GM18907 (cell line): ENCODE results near the gene ACAD10.
"Not testable (repeated sequence)": the region's sequence is repeated elsewhere in the genome, so short reads cannot be mapped to it uniquely, and the experiment has no call there.

ENCODE experiments used
- ATAC-seq: cut with Tn5 transposase; IDR thresholded peaks from one replicate; pipeline ENCODE4 v1.9.1; 2021; ENCODE audit warnings: mild to moderate bottlenecking, moderate library complexity; ENCODE audit not compliant: unreplicated experiment

Gene ACAD10

DNA sequence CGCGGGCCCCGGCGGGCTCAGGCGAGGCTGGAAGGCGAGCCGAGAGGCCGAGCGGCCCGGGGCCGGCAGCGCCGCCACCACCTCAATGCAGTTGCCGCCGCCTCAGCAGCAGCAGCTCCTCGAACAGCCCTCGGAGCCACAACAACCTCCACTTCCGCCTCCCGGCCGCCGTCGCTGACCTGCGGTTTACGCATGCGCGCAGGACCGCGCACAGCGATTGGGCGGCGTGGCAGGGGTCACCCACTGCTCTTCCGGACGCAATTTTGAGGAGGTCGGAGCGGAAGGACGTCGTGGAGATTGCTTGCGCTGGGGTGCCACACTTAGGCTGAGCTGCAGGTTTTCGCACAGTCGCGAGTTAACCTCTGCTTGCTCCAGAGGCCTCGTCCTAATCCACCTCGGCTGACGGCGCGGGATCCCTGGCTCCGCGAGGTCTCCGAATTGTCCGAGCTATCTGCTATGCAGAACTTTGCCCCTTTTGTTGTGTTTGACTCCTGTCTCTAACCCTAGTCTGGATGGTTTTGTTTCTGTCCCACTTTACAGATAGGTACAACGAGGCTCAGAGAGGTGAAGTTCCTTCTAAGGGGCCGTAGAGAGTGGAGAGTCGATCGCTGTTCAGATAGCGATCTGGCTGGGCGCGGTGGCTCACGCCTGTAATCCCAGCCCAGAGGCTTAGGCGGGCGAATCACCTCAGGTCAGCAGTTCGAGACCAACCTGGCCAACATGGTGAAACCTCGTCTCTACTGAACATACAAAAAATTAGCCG lies at the start of gene ACAD10, which contains the start of gene BRAP:
Gene ACAD10 (plus strand): TSS at position 243 of the 763 bp plus-strand sequence. CDS start 6,657 bp downstream, outside the sequence.
Gene BRAP (minus strand): TSS at position 146 of the 763 bp plus-strand sequence. CDS start 164 bp downstream, outside the sequence.
- ATAC-seq = peak; percentile 92

DNA sequence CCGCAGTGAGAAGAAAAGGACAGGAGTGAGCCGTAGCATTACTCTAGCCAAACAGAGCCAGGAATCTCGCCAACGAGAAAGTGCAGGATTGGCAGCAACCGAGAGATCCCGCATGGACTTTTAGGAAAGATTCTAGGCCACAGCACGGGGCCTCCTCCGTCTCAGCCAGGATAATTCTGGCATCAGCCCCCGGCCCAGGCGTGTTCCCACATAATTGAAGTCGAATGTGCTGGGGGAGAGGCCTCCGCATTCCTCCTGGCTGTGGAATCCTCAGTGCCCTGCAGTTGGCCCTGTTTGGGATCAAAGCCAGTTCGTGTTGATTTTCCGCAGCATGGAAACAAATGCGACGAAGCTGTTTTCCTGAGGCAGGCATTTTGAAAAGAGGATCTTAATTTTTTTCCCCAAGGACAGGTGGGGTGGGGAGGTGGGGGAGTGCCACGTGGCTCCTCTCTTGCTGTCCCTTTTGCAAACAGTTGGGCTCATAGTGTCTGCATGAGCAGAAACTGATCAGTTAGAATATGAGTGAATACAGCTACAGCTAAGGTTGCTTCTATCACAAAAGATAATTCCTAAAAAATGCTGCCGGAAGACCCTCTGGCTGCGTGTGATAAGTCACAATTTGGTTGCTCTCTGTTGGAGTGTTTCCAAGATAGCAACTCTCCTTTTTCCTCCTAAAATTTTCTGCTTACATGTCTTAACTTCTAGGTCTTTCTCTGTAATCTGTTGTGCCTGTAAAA lies 49.5 kb upstream of the ACAD10 start:
- no peak for ATAC-seq

DNA sequence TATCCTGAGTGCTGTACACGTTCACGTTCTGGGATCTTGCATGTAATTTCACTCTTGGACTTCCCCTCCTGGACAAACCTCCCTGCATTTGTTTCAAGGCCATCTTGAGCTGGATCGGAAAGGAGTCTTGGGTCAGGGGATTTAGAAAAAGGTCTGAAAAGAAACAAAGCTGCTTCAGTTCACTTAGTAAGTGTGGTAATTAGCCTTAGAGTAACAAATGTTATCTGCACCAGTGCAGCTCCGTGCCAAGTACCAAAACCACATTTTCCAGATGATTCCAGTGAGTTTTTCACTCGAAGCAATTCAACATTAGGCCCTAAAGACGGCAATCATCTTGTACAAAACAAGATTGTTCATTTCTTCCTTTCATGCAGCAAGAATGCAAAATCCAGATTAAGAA lies 47.3 kb upstream of the ACAD10 start:
- ATAC-seq = no peak

DNA sequence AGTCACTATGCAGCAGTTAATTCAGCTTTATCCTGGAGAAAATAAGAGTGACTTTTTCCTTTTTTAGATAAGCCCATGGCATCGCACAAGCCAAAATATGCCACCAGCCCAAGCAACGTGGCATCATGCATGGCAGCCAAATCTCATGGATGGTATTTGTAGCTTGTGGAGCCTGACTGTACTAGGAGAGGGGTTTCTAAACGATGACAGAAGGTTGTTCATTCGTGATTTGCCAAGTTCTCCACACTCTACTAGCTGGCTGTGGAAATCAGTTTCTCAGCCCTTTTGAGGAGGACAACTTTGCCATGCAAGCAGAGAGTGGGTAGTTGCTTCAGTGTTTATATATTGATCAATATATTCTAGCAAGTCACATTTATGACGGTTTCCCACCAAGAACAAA lies 45.3 kb upstream of the ACAD10 start:
- ATAC-seq = no peak

DNA sequence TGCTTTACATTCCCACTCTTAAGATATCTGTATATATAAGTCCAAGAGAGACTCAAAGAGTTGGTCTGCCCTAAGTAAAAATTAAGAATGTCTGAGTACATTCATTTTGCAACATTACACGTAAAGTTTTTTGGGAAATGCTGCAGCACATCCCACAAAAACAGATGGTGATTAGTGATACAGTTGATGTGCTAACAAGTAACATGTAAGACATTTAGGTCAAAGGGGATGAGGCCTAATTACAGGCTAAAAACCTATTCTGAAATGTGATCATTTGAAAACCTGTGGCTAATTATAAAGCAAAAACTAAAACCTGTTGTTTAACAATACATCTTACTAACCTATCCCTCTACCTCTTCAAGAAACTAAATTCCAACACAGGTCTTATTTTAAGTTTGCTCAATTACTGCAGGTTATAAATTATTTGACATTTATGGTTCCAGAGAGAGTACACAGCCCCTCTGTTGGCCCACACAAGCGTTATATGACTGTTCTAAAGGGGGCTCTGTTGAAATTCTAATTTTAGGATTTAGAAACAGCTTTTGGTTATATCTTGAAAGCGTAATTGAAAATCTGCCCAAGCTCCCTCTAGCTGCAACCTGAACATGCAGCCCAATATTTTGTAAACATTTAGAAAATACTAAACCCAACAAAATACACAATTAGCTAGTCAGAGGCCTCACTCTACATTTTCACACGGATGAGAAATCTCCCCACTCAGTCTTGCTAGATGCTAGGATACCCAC lies 43.0 kb upstream of the ACAD10 start:
- no peak for ATAC-seq

DNA sequence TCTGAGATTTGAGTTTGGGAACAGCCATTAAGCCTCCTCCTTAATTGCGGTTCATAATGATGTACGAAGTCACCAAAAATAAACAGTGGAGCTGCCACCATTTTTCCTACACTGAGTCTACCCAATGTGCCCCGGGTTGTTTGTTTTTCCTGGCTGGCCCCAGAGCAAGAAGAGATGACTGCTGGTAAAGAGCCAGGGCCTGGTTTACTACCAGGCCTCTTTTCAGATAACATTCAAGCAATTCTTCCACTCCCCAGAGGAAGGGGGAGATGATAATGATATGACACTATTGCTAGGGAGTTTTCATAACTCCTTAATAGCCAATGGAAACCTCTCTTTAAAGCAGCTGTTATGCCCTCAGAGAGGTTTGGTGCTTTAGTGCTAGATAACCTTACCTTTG lies 42.4 kb upstream of the ACAD10 start:
- no peak for ATAC-seq

DNA sequence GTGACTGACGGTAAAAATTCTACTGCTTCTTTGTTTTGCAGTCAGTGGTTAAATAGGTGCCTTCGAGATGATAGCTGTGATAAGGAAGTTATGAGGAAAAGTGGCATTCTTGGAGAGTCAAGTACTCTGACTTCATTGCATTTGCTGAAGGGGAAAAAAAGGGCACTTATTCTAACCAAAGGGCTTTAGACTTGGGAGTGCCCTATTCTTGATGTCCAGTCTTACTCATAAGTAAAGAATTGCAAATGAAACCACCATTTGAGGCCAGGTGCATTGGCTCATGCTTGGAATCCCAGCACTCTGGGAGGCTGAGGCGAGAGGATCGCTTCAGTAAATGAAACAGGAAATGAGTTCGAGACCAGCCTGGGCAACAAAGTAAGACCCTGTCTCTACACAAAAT lies 40.4 kb upstream of the ACAD10 start:
- ATAC-seq = no peak

DNA sequence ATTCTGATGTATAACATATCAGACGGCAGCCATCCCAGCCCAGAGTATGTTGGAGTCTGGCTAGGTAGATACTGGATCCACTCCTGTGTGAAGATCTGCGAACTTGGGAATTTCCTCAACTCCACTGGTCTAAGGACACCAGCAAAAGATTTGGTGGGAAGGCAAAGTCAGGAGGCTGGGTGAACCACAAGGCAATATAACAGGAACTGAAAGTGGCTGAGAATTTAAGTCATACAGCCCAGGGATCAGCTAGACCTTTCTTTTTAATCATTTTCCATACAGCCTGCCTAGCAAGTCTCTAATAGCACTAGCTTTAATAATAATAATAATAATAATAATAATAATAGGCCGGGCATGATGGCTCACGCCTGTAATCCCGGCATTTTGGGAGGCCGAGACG lies 34.9 kb upstream of the ACAD10 start:
- no peak for ATAC-seq

DNA sequence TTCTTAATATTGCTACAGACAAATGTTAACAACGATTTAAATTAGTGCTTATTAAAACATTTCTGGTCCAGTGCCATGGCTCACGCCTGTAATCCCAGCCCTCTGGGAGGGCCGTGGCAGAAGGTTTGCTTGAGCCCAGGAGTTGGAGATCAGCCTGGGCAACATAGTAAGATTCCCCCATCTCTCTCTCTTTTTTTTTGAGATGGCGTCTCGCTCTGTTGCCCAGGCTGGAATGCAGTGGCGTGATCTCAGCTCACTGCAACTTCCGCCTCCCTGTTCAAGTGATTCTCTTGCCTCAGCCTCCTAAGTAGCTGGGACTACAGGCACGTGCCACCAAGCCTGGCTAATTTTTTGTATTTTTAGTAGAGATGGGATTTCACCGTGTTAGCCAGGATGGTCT lies 33.3 kb upstream of the ACAD10 start:
- not testable (repeated sequence) for ATAC-seq

DNA sequence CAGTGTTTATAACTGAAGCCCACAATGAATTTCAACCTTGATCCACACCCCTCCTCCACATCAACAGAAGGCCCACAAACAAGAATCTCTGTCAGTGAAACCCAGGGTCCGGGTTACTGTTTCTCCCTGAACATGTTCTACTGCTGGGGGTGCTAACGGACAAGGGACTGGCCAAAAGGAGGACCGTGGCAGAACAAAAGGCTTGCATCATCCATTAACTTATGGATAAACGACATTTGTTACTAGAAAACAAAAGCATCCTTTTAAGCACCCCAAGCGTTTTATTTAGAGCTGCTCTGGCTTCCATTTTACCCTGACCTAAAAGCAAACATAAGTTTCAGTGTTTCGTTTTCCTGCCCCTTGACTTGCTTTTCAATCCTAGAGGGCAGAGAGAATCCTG lies 32.3 kb upstream of the ACAD10 start:
- ATAC-seq = no peak

DNA sequence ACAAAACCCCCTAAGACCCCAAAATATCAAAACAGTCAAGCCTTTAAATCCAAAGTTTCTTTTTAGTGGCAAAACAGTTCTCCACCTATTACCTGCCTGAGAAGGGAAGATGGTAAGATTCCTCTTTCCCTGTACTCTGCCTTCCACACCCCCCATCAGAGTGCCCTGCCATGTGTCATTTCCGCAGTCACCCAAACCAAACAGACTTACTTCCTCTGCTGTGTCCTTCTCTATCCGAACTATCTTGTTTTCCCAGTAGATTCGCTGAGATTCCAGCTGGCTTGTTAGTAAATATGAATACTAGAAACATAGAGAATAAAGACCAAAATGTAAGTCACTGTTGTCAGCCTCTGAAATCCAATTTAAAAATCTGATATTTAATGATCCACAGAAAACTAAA lies 30.5 kb upstream of the ACAD10 start:
- ATAC-seq = no peak

DNA sequence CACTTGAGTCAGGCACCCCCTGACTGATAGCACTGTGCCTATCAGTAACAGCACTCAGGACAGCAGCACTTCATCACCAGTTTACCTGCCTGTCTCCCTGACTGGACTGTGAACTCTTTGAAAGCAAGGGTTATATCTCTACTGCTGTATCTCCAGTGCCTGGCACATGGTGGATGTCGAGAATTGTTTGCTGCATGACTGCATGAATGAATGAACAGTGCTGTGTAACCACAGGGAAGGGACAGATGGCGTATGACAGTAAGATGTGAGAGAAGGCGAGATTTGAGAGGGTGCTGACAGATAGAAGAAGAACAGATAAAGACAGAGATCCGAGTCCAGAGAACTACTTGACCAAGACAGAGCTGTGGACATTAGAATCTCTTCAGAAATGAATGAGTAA lies 29.8 kb upstream of the ACAD10 start:
- ATAC-seq = no peak

DNA sequence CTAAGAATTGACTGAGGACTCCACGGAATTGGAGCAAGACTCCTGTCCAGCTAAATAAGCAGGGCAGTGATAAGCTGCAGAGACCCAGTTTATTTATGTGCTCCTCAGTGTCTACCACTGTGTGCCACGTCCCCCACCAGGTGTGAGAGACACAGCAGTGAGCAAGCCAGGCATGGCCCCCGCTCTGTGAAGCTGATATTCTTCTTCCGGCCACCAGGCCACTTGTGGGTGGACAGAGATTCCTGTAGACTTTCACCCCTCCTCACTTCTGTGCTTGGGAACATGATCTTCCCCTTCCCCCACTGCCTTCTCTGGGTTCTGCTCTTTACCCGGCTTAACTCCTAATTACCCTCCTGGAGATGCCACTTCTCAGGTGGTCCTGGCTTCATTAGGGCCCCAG lies 21.4 kb upstream of the ACAD10 start:
- ATAC-seq = no peak

DNA sequence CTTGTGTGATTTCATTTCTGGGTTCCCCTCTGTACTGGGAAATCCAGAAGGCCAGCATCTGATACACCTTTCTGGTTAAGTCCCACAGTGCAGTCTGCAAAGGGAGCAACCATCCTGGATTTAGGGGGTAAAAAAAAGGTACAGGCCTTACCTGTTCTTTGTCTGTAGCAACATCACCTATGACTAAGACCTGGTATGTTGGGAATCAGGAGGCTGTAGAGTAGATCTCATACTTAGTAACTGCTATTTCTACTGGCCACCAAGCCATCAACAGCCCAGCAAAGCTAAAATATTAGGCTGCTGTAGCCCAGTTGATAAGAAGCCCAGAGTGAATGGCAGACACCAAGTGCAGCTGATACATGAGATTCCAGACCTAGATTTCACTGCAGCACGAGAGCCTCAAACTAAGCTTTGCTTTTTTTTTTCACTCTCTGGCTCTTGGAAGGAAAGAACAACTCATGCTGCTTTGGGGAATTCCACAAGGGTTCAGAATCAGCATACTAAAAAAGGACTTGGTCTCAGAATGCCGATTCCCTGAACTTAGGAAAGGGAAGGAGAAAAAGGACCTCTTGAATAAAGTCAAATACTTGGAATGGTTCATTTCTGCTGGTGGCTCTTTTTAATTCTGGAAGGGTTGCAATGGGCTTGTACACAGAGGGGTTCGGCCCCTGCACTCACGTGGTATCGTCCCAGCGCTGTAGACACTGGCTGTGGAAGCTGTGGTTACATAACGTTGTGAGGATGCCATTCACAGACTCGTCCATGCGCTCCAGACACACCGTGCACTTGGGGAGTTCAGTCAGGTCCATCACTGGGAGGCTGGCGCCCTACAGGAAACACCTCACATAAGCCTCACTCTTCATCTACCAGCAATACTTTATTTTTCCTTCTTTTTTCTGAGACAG lies 20.6 kb upstream of the ACAD10 start:
- no peak for ATAC-seq

DNA sequence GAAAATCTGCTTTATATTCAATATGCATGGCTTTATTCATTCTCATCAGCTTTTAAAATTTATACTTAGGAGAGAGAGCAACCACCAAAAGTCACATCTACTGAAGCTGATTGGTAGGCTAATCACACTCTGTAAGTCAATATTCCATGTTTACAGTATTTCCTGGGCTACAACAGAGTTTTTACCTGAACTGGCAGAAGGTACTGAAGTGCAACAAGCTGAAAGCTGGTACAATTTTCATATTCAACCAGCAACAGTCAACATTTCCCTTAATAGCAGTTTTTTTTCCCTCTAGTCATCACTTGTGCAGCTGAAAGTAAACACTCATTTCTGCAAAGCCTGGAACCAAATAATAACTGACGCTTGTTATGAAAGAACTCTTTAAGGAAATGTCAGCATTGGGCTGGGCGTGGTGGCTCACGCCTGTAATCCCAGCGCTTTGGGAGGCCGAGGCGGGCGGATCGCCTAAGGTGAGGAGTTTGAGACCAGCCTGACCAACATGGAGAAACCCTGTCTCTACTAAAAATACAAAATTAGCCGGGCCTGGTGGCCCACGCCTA lies 13.0 kb upstream of the ACAD10 start:
- no peak for ATAC-seq

DNA sequence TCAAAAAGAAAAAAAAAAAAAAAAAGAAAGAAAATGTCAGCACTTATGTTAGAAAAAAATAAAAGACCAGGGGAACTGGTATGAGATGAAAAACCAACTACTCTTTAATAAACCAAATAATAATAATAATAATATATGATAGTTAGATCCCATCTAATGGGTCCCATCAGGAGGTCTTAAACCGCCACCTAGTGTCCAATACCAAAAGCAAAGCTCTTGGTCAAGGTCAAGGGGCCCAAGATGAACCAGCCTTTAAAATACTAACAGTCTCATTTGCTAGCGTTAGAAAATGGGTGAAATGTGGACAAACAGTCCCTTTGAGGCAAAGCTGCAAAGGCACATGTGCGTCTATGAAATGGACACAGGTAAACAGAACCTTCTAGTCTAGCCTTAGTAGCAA lies 12.3 kb upstream of the ACAD10 start:
- ATAC-seq = no peak

DNA sequence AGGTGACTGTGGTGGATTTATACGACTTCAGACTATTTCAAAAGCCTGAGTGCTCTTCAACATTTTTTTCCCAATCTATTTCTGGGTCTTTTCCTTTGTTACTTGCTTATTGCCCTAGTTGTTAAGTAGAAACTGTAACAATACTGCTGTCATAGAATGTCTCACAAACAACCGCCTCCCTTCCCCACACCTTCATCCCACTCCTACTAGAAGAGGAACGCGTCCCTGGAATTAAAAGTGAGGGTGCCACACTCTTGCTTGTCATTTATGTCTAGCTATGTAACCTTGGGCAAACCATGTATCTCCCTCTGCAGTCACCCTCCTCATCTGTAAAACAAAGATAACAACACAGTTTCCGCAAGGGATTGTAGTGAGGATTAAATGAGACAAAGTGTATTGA lies 8.7 kb upstream of the ACAD10 start:
- ATAC-seq = no peak

DNA sequence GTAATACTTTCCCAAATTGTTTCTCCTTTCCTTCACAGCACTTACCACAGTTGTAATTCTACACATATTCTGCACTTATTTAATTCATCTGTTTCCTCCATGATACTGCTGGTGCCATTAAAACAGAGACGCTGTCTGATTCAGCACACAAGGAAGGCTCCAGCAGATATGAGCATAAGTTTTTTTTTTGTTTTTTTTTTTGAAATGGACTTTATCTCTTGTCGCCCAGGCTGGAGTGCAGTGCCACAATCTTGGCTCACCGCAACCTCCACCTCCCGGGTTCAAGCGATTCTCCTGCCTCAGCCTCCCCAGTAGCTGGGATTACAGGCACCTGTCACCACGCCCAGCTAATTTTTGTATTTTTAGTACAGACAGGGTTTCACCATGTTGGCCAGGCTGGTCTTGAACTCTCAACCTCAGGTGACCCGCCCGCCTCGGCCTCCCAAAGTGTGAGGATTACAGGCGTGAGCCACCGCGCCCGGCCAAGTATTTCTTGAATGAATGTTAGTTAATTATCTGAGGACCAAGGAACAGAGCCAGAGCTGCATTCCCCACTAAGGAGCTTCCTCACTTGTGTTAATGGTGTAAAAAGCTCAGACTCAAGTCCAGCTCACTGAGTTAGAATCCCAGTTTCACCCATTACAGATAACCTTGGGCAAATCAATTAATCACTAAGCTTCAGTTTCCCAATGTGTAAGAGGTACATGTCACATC lies 1.2 kb upstream of the ACAD10 start:
- not testable (repeated sequence) for ATAC-seq

DNA sequence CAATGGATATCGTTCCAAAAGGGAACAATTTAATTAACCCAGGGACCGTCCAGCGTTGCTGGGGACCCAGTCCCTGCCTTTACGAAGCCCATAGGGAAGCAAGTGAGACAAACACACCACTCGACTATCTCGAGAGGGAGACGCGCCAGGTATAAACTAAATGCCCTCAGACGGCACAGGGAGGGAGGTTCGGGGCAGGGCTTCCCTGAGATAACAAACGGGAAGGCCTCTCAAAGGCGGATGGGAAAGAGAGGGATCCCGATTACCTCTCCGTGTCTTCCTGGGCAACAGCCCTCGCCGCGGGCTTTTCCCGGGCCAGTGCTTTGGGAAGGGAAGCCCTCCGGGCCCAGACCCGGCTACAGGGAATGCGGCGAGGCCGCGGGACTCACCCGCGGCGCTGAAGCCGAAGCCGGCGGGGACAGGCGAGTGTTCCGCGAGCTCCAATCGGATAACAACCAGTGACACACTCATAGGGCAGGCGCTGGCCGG lies 487 bp upstream of the ACAD10 start:
- peak; percentile 10 for ATAC-seq
